ENCODE data around the gene ROS1. TPM values are rescaled to one million over a fixed set of nuclear protein-coding genes. Genes with fewer than 3 reads are reported as not detected.
"Not testable (repeated sequence)": the region's sequence is repeated elsewhere in the genome, so short reads cannot be mapped to it uniquely, and the experiment has no call there.

ROS1 gene
- total and polyA plus RNA-seq, 10 donors = 0.12 TPM; not detected in 9

DNA sequence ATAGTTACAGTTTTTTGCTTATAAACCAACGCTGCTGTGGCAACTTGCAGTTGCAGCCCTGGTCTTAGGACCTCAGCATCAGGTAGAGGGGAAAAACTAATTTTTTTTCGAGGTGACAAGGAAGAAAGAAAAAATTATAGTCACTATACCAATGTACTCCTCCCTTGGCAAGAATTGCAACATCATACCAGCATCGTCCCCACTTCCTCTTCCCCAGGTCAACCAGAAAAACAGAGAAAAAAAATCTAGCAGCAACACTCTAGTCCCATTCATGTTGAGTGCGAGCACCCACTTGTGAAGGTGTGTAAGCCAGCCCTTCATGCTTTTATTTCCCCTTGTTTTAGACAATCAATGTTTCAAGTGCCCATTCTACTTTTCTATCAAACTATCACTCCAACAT, 43.6 kb upstream of the ROS1 start:
- no peak for DNase-seq
- Histone ChIP-seq H3K27me3 (replicated peaks in 1 of 7) (no peaks in the 10 kb centered on the region), H3K9me3 (no peaks in the 10 kb centered on the region), H3K4me3 (no peak overlapping the region), H3K27ac (no peak overlapping the region), H3K36me3 (no peaks in the 10 kb centered on the region), H3K4me1 (no peaks in the 10 kb centered on the region)
- intact Hi-C loops (cut with DNase I; ENCODE audit: low total_unique reads) = no loop called here
- WGBS, 5 donors = 31 to 47% (median 39%) methylated on average over 4 of the region's 4 CpGs
- TF ChIP-seq POLR2A (IDR thresholded peaks at IDR 0.05) (no peak), POLR2AphosphoS5 (IDR thresholded peaks at IDR 0.05) (no peak)
- TF ChIP-seq, protein P1, sequence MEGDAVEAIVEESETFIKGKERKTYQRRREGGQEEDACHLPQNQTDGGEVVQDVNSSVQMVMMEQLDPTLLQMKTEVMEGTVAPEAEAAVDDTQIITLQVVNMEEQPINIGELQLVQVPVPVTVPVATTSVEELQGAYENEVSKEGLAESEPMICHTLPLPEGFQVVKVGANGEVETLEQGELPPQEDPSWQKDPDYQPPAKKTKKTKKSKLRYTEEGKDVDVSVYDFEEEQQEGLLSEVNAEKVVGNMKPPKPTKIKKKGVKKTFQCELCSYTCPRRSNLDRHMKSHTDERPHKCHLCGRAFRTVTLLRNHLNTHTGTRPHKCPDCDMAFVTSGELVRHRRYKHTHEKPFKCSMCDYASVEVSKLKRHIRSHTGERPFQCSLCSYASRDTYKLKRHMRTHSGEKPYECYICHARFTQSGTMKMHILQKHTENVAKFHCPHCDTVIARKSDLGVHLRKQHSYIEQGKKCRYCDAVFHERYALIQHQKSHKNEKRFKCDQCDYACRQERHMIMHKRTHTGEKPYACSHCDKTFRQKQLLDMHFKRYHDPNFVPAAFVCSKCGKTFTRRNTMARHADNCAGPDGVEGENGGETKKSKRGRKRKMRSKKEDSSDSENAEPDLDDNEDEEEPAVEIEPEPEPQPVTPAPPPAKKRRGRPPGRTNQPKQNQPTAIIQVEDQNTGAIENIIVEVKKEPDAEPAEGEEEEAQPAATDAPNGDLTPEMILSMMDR (IDR thresholded peaks at IDR 0.05 in 8 of 11, conservative IDR thresholded peaks at IDR 0.05 in 3 of 11) = no peak

DNA sequence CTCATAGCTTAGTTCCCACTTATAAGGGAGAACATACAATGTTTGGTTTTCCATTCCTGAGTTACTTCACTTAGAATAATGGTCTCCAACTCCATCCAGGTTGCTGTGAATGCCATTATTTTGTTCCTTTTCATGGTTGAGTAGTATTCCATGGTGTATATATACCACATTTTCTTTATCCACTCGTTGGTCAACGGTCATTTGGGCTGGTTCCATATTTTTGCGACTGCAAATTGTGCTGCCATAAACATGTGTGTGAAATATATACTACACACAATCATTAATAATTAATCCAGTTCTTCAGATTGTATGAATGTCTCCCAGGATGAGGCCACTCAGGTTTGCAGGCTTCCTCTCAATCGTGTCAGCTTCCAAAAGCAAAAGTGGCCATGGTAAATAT, 42.8 kb upstream of the ROS1 start:
- WGBS, 5 donors = 78 to 91% (median 89%) methylated on average over 4 of the region's 4 CpGs
- intact Hi-C loops (cut with DNase I; ENCODE audit: low total_unique reads); H3K4me3 ChIP-seq; DNase-seq; H3K36me3 ChIP-seq; H3K4me1 ChIP-seq; H3K9me3 ChIP-seq; H3K27ac ChIP-seq; H3K27me3 ChIP-seq (replicated peaks in 1 of 7): not testable (repeated sequence)

DNA sequence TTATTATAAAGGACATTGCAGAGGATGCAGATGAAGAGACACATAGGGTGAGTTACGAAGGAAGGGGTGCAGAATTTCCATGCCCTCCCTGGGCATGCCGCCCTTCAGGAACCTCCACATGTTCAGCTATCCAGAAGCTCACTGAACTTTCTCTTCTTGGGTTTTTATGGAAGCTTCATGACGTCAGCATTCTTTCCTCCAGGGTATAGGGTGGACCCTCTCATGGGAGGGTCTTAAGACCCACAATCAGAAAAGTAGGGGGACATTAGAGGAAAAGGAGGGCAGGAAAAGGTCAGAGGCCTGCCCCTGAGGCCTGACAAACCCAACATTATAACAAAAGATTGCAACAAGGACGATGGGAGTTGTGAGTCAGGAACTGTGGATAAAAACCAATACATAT, 42.1 kb upstream of the ROS1 start:
- TF ChIP-seq, protein P1 (IDR thresholded peaks at IDR 0.05 in 8 of 11, conservative IDR thresholded peaks at IDR 0.05 in 3 of 11) = no peak
- TF ChIP-seq POLR2A (IDR thresholded peaks at IDR 0.05) (no peak), POLR2AphosphoS5 (IDR thresholded peaks at IDR 0.05) (no peak)
- WGBS, 5 donors = 74 to 91% (median 78%) methylated on average over 4 of the region's 4 CpGs
- H3K4me3 ChIP-seq = no peak overlapping the region
- no peaks in the 10 kb centered on the region for H3K36me3 ChIP-seq
- DNase-seq = no peak
- intact Hi-C loops (cut with DNase I; ENCODE audit: low total_unique reads) = no loop called here
- H3K27ac ChIP-seq = no peak overlapping the region
- no peaks in the 10 kb centered on the region for H3K9me3 ChIP-seq
- no peaks in the 10 kb centered on the region for H3K4me1 ChIP-seq
- H3K27me3 ChIP-seq (replicated peaks in 1 of 7) = no peaks in the 10 kb centered on the region

DNA sequence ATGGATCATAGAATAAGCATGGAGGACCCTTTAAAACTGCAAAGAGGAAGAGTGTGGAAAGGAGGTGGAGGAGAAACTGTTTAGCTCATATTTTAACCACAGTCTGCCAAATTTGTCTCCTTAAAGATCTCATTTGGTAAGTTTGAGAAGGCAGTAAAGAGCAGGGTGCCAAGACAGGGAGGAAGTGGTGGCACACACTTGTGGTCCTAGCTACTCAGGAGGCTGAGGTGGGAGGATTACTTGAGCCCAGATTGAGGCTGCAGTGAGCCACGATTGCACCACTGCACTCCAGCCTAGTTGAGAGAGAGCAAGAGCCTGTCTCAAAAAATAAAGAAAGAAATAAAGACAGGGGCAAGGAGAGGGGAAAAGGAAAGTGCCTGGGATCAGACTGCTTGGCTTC, 39.9 kb upstream of the ROS1 start:
- WGBS, 5 donors = 33 to 52% (median 39%) methylated on average over 1 of the region's 1 CpG
- intact Hi-C loops (cut with DNase I; ENCODE audit: low total_unique reads) = no loop called here
- Histone ChIP-seq H3K27me3 (replicated peaks in 1 of 7) (no peaks in the 10 kb centered on the region), H3K4me1 (no peaks in the 10 kb centered on the region), H3K36me3 (no peaks in the 10 kb centered on the region), H3K27ac (no peak overlapping the region), H3K9me3 (no peaks in the 10 kb centered on the region), H3K4me3 (no peak overlapping the region)
- TF ChIP-seq POLR2AphosphoS5 (IDR thresholded peaks at IDR 0.05) (no peak), POLR2A (IDR thresholded peaks at IDR 0.05) (no peak)
- TF ChIP-seq, protein P1 (IDR thresholded peaks at IDR 0.05 in 8 of 11, conservative IDR thresholded peaks at IDR 0.05 in 3 of 11) = no peak
- DNase-seq = no peak

DNA sequence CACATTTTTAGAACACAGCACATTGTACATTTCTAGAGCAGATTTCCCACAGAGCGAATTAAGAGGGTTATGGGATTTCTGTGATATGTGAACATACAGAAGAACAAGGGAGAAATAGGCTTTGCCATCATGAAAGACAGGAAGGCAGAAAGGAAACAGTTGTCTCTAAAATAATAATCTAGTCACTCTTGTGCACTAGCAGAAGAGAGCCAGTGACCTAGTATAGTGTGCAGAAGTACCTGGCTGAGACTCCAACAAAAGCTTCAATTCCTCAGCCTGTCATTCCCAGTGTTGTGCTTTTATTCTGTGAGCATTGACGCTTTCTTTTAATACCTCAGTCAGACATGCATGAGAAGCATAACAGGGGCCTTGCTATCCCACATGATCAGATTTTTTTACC, 39.0 kb upstream of the ROS1 start:
- DNase-seq = no peak
- 62 to 94% (median 79%) methylated on average over 2 of the region's 2 CpGs for WGBS, 5 donors
- Histone ChIP-seq H3K9me3 (no peaks in the 10 kb centered on the region), H3K4me1 (no peaks in the 10 kb centered on the region), H3K36me3 (no peaks in the 10 kb centered on the region), H3K27me3 (replicated peaks in 1 of 7) (no peaks in the 10 kb centered on the region), H3K4me3 (no peak overlapping the region), H3K27ac (no peak overlapping the region)
- intact Hi-C loops (cut with DNase I; ENCODE audit: low total_unique reads) = no loop called here
- TF ChIP-seq, protein P1 (IDR thresholded peaks at IDR 0.05 in 8 of 11, conservative IDR thresholded peaks at IDR 0.05 in 3 of 11) = no peak
- TF ChIP-seq POLR2AphosphoS5 (IDR thresholded peaks at IDR 0.05) = no peak
- TF ChIP-seq POLR2A (IDR thresholded peaks at IDR 0.05) = no peak
